NCI-H2196 treated with DMSO at 0.1 percent for 48 hours (cell line): ENCODE data around the gene KRT8.

ENCODE experiments used
- DNase-seq: peaks from one replicate; lab custom pipeline; 2025; ENCODE audit not compliant: unreplicated experiment; lab: John Stamatoyannopoulos, UW

The KRT8 gene

DNA sequence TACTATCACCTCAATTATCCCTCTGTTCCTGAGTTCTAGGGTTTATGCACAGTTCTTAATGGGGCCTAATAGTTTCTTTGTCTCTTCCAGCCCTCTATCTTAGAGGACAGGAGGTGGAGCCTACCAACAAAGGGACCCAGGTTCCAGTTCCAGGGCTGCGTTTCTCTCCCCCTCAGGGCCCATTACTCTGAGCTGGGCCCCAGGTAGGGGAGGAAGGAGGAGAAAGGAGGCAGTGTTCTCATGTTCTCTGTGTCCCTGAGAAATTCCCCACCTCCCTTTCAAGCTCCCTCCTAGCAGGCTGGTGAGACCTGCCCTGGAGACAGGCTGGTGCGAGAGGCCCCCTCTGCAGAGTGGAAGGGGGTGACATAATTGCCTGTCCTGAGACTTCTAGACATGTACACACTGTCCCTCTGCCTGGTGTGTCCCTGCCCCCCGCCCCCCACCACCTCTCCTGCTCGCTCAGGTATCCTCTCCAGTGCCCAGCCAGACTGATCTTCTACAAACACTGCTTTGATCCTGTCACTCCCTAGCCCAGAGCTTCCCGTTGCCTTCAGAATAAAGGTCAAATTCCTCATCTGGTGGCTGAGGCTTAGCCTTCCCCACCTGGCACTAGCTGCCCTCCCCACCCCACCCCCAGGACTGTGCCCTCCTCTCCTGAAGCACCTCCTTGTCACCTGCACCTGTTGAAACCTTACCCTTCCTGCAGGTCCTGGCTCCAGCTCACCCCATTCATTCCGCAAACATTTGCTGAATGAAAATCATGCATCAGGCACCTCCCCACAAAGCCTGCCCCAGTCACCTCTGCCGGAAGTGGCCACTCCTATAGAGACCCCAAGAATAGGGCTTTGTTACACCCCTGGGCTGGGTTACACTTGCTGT lies 21.1 kb upstream of the KRT8 start:
- peak; percentile 95 for DNase-seq

DNA sequence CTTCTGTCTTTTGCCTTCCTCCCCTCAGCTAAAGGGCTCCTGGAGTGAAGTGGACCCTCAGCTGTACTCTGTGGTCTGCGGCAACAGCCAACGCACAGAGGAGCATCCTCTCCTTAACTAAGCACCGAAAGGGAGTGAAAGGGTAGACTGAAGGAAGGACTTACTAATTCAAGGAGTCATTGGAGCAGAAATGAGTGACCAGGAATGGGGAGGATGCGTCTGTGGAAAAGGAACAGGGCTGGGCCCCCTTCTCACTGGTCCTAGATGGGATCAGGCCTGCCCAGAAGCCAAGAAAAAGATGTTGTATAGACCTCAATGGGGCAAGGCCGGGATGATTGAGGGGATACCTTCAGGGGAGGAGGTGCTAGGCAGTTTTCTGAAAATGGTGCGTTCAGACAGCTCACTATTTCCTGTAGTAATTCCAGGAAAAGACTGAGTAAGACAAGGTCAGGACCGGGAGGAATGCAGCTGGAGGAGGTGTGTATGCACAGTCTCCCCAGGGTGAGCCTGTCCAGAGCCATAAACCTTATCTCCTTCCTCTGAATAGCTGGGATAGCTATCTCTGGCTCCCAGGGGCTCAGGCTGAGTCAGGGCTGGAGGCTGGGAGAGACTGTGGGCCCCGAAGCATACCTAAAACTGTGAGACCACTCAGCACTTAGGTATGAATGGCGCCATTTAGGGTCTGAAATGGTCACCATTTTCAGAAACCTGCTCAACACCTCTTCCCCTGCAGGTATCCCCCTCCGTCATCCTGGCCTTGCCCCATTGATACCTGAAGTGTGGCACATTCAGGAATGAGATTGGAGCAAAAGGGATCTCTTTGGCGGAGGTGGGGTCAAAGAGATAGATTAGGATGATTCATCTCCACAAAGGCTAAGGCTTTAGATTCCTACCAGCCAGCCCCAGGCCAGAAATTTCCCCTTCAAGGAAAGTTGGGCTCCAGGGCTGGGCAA lies 20.2 kb upstream of the KRT8 start:
- DNase-seq = no peak

DNA sequence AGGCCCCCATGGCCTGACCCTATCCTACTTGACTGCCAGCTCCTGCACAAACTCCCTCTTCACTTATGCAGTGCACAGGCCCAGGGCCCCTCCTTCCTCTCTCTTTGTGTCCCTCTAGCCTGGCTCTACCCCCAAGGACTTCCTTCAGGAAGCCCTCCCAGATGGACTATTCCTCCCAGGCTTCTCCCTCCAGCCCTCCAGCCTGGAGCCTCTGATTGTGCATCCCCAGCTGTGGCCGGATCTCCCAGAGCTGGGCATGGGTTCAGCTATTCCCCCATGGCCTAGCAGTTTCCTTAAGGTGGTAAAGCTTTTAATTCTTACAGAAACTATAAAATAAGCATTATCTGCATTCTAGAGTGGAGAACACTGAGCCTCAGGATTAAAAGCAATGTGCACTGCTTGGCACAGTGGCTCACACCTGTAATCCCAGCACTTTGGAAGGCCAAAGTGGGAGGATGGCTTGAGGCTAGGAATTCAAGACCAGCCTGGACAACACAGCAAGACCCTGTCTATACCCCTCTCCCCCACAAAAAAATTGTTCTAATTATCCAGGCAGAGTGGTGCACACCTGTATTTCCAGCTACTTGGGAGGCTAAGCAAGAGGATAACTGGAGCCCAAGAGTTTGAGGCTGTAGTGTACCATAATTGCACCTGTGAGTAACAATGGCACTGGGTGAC lies 16.8 kb upstream of the KRT8 start:
- DNase-seq = no peak

DNA sequence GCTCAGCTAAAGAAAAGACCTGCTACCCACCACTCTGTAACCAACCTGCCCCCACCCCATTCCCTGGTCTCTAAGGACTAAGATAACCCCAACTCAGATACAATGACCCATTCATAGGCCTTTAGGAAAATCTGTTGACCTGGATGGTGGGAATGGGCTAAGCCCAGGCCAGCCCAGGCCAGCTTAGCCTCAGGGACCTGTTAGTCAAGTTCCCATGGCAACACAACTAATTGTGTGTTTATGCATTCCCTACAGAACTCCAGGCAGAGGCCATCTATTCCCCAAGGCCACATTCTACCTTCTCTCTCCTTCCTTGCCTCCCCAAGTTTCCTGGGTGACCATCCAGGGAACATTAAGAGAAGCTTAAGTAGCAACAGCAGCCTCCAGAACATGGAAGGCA lies 16.1 kb upstream of the KRT8 start:
- no peak for DNase-seq

DNA sequence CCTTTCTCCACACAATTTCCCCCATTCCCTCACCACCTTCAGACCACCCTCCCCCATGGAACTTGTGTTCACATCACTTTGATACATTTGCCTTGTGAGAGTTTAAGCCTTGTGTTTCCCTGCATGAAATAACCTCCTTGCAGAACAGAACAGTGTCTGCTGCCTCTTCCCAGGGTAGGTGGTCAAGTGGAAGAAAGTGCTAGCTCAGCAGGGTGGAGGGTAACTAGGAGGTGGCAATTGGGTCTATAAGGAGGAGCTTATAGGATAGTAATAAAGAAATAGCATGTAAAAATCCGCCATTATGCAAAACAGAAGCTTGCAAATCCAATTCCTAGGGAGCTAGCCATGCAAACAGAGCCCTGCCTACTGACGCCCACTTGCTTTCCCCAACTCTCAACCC lies 13.9 kb upstream of the KRT8 start:
- DNase-seq = no peak

DNA sequence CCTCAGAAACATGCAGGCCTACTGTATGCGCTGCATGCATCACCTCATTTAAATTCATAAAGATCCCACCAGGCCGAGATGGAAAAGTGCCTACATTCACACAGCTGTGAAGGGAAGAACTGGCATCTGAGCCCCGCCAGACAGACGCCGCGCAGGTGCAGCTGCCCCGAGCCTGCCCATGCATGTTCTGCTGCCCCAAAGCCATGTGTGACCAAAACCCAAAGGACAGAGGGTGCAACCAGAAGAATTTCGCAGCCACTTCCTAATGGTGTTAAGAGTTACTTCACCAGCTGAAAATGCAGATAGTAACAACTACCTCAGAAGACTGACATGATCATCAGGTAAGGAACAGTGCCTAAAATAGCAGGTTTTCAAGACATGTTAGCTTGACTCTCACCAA lies 13.5 kb upstream of the KRT8 start:
- peak; percentile 31 for DNase-seq

DNA sequence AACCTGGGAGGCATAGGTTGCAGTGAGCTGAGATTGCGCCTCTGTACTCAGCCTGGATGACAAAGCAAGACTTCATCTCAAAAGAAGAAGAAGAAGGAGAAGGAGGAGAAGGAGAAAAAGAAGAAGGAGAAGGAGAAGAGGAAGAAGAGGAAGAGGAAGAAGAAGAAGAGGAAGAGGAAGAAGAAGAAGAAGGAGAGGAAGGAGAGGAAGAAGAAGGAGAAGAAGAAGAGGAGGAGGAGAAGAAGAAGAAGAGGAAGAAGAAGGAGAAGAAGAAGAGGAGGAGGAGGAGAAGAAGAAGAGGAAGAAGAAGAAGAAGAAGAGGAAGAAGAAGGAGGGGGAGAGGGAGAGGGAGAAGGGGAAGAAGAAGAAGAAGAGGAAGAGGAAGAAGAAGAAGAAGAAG lies 12.9 kb upstream of the KRT8 start:
- no peak for DNase-seq

DNA sequence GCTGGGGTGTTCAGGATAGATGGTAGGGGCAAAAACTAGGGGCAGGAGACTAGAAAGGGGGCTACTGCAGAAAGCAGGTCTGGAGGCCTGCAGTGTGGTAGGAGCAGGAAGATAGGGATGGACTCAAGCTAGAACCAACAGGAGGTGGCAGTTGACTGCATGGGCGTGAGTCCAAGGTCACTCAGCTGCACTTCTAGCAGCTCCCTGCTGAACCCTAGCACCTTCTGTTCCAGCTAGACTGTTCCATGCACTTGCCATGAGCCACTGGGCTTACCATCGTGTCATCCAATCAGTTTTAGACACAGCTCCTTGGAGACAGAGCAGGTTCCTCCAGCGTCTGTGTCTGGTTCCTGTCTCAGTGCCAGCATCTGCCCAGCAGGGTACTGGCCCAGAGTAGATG lies 11.3 kb upstream of the KRT8 start:
- DNase-seq = no peak

DNA sequence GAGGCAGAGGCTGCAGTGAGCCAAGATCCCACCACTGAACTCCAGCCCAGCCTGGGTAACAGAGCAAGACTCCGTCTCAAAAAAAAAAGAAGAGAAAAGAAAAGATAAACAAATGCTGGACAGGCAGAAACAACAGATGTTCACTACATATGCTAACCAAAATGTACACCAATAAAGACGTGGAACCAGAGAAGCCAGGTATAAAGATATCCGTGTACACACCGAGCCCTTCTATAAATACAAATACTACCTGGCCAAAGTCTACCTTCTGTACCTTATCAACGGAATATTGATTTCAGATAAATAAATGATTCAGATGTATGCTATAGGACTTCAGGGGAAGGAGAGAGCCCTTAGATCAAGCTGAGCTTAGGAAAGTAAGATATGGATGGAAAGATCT lies 10.8 kb upstream of the KRT8 start:
- no peak for DNase-seq

DNA sequence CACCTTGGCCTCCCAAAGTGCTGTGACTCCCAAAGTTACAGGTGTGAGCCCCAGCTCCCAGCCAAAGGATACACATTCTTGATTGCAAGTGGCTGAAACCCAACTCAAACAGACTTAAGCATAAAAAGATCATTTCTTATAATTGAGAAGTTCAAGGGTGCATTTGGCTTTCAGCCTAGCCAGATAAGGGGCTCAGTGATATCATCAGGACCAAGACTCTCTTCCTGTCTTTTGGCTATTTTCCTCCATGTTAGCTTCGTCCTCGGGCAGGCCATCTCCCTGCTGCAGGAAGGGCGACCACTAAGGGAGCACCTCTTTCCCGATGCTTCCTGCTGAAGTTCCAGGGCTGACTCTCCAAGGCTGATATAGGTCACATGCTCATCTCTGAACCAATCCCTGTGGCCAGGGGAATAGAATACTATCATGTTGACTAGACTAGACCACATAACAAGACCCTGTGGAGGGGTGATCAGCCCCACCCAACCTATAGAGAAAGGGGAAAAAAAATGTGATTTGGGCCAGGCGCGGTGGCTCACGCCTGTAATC lies 9.8 kb upstream of the KRT8 start:
- no peak for DNase-seq

DNA sequence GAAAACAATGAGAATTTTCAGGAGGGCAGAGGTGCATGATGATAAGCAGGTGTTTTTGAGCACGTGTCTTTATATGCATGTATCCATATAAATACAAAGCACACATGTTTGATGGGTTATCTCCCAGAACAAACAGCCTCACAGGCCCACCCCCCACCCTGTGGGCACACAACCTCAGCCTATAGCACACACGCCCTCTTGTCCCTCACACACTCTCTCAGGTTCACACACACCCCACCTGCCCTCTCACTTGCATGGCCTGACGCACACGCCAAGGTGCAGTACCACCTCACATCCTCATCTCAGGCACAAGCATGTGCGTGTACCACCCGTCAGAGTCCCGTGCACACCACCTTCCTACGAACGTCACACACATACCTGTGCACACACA lies 8.6 kb upstream of the KRT8 start:
- DNase-seq = no peak

DNA sequence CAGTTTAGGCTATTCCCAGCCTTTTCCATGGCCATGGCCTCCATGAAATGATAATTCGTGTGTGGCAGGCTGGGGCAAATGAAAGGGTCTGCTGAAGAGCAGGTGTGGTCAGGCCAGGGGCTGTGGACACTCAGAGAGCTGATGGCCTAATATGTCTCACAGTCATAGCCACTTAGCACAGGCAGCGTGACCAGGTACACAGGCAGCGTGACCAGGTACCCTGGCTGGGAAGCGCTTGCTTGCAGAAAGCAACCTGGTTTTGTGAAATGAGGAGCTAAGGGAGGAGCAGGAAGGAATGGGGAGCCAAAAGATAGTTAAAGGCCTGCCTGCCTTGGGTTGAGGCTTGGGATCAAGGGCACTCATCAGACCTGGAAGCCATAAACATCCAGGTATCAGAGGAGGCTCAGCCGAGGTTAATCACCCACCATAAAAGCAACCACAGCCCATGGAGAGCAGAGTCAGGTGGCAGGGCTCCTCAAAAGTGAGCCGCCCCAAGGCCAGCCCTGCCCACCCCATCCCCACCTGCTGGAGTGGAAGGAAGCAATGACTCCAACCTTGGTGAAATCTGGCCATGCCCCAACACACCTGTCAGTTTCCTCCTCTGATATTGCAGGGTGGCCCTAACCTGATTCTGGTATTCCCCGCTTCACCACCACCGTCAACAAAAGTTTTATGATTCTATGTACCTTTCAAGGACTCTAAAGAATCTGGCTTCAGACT lies 8.0 kb upstream of the KRT8 start:
- DNase-seq = peak; percentile 64

DNA sequence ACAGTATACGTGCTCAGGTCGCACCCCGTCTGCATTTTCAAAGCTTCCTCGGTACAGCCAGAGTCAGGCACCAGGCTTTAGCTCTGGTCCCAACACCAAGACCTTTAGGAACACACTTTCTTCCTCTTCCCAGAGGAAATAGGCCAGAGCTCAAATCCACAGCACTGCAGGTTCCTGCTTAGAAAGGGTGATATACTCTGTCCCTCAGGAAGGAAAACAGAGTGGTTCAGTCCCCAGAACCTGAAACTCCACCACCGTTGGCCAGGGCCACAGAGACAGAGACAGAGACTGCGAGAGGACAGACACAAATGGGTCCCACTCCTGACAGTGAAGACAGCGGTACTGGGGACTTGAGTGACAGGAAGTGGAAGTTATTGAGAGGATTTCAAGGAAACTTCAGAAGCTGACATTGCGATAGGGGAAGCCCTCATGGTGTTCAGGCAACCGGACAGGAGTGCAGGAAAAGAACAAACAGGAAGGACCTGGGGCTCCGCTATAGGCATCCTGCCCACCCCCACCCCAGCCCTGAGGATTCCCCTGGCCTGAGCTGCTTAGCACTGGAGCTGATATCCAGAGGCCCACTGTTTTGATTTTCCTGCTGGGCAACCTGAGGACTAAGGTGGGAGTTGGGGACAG lies 5.5 kb upstream of the KRT8 start:
- DNase-seq = no peak

DNA sequence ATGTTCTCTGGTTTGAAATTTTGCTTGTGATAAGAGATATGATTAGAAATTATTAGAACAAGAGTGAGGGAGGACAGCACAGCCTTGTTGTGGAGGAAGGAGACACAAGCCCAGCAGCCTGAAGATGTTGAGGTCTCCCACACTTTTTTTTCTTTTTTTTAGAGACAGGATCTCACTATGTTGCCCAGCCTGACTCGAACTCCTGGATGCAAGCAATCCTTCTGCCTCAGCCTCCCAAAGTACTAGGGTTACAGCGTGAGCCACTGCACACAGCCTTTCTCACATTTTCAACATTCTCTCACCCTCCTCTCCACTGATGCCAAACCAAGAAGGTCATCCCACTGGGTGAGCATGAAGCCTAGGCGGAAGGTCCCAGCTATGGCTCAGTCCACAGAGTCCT lies 4.9 kb upstream of the KRT8 start:
- DNase-seq = no peak

DNA sequence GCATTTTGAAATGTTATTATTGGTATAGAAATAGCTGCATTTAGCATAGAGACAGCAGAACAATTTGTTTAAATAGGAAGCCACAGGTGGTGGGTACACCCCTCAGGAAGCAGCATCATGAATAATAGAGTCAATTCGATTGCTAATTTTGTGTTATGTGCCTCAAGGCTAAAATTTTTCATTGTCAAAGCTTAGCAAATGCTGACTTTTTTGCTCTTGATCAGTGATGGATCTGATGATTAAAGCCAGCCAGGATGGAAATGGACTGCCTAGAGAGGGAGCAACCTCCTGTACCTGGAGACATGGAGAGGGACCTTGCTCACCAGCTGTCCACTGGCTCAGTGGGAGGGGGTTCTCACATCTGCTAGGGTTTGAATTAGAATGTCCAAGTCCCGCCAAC lies 4.5 kb upstream of the KRT8 start:
- DNase-seq = no peak

DNA sequence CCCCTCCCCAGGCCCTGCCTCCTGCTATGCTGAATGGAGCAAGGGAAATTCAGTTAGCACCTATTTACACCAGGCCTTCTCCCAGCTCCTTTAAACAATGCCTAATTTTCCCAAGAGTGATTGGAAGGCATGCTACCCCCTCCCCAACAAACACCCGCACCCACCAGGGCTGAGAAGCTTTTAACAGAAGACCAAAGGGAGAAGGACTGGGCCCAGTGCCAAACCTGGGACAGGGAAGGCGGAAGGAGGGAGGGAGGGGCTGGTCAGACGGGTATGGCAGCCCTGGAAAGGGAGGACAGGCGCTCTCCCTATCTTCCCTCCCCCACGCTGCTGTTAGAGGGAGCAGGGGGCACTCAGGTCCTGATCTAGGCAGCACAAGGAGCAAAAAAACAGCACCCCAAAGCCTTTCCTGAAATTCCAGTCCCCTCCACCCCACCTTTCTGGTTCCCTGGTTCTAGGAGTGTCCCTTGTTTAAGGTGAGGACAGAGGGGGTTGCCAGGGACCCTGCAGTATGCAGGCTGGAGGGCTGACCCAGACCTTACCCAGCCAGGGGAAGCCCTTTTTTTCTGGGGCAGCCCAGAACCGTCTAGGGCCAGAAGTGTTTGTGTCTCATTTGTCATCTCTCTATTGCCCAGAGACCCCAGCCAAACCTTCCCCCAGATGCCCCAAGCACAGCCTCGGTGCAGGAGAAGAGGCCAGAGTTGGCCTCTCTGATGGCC lies 2.4 kb upstream of the KRT8 start:
- peak; percentile 71 for DNase-seq

DNA sequence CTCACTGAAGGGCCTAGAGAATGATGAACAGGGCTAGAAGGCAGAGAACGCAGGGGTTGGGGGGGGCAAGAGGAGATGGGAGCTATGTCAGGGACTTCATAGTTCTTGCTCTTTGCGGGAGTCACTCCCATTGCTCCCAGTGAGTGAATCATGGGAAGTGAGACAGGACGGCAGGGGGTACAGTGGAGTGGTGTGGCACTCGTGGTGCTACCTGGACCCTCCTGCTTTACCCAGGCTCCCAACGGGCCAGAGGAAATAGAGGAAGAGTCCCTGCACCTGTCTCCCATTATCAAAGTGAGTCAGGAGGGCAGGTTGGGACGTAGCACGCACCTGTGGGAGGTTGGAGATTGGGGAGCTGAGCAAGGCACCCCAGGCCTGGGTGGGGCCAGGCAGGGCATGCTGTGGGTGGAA lies 1.3 kb upstream of the KRT8 start:
- no peak for DNase-seq

DNA sequence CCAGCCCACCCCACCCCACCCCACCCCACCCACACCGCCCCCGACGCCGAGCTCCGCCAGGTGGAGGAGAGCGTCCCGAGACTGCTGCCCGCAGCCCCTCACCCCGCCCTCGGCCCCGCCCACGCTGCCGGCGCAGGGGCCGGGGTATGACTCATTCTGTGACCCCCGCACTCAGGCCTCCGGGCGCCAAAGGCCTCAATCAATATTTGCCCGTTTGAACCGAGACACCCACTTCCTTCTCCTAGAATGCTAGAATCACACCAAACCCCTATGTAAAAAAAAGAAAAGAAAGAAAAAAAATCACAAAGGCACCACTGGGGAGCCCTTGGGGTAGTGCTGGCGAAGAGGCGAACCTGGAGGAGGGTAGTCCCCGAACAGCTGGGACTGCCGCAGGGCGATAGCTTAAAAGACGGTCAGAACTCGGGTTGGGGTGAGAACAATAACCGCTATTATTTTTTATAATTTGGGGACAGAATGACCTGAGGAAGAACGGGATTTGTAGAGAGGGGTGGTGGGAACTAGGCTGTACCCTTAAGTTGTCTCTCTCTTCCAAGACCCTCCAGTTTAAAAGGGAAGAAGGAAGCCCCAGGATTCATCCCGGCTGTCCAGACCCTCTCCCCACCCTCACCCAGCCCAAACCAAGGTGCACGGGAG lies 894 bp downstream of the KRT8 start:
- no peak for DNase-seq

DNA sequence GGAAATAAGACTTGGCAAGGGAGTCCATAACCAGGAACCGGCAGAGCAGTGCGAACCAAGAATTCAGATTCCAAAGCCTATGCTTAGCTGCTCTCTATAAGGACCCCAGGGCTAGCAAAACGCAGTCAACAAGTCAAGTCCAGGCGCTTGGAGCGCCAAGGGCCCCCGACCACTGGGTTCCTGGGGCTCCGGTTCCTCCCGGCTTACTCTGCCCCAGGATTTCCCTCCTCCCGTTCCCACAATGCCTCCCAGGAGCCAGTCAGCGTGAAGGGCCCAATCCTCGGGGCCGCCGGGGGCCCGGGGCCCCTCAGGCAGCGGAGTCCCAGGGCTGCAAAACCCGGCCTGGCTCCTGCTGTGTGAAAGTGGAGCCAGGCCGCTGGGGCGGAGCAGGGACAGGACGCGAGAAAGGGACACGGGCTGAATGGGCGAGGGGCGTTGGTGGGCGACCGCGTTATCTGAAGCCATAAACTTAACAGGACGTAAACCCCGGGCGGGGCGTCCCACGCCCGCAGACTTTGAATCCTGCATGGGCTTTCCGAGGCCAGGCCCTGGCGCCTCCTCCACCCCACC lies 1.5 kb downstream of the KRT8 start:
- DNase-seq = no peak
